ENCODE measurements around the gene RAB8B.

The RAB8B gene

DNA sequence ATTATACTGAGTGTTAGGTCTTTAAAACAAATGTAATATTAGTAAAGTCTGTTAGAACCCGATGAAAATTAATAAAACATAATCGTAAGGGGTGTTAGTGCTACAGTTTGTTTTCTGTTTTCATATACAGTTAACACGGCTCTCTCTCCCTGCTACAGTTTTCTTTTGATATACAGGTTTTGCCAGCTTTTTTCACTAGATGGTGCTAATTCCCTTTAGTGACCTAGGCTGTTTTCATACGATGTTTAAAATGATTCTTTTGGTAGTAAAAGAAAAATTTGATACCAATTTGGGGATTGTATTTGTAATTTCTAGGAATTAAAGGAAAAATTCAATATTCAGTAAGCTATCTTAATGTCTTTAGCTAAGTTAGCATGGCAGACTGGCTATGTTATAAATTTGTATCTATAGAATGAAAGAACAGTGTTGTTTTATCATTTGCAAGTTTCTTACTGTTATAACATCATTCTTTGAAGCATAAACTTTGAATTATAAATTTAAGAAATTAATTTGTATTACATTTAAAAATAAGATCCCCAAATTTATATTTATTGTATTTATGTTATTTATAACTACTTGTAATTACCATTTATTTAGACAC is 99.5 kb downstream of the RAB8B start:
- H3K4me3 ChIP-seq (ENCODE audit: low read depth, low read length) = no peak overlapping the region
- TF ChIP-seq, protein P1, sequence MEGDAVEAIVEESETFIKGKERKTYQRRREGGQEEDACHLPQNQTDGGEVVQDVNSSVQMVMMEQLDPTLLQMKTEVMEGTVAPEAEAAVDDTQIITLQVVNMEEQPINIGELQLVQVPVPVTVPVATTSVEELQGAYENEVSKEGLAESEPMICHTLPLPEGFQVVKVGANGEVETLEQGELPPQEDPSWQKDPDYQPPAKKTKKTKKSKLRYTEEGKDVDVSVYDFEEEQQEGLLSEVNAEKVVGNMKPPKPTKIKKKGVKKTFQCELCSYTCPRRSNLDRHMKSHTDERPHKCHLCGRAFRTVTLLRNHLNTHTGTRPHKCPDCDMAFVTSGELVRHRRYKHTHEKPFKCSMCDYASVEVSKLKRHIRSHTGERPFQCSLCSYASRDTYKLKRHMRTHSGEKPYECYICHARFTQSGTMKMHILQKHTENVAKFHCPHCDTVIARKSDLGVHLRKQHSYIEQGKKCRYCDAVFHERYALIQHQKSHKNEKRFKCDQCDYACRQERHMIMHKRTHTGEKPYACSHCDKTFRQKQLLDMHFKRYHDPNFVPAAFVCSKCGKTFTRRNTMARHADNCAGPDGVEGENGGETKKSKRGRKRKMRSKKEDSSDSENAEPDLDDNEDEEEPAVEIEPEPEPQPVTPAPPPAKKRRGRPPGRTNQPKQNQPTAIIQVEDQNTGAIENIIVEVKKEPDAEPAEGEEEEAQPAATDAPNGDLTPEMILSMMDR (IDR thresholded peaks at IDR 0.05; ENCODE audit: low read depth, low read length) = no peak

DNA sequence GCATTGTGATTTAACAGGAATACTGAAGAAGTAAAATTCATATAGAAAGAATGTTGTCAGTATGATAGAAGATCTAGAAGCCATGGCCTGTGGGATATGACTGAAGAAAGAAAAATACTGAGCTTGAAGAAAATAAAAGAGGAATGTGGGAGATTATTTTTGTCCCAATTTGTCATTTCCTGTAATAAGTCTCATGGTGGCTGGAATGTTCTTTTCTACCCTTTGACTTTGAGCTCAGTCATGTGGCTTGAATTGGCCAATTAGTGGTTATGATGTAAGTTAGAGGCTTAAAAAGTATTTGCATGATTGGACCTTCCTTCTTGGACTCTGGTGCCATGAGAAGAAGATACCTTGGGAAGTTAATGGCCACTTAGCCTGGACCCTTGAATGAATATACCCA is 102.1 kb downstream of the RAB8B start:
- H3K4me3 ChIP-seq (ENCODE audit: low read depth, low read length) = no peak overlapping the region
- TF ChIP-seq, protein P1 (IDR thresholded peaks at IDR 0.05; ENCODE audit: low read depth, low read length) = no peak

- TF ChIP-seq, protein P1 (IDR thresholded peaks at IDR 0.05; ENCODE audit: low read depth, low read length) = no peak
- no peak overlapping the region for H3K4me3 ChIP-seq (ENCODE audit: low read depth, low read length)
Measured at GRCh38 chr15:63292241-63292640, 102.8 kb downstream of the RAB8B start.

DNA sequence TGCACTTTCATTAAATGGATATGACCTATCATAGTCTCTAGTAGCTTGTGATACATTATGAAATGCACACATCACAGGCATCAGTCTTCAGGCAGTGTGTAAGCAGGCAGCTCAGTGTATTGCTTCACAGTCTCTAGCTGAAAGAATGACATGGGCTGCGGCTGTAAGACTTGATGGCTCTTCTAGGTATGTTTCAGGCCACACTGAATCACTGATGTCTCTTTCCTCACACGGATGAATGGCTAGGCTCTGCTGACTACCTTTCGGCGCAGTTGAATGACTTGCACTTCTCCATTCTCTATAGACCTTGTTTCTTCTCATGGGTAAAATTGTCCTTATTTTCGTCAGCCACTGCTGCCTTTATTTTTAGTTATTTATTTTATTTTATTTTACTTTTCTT is 103.4 kb downstream of the RAB8B start:
- no peak overlapping the region for H3K4me3 ChIP-seq (ENCODE audit: low read depth, low read length)
- TF ChIP-seq, protein P1 (IDR thresholded peaks at IDR 0.05; ENCODE audit: low read depth, low read length) = no peak

GRCh38 chr15:63294359-63294758 is 105.0 kb downstream of the RAB8B start:
- no peak overlapping the region for H3K4me3 ChIP-seq (ENCODE audit: low read depth, low read length)
- TF ChIP-seq, protein P1 (IDR thresholded peaks at IDR 0.05; ENCODE audit: low read depth, low read length) = no peak

GRCh38 chr15:63295341-63295740 is 105.9 kb downstream of the RAB8B start:
- TF ChIP-seq, protein P1 (IDR thresholded peaks at IDR 0.05; ENCODE audit: low read depth, low read length) = no peak
- no peak overlapping the region for H3K4me3 ChIP-seq (ENCODE audit: low read depth, low read length)

GRCh38 chr15:63296195-63296594 is 106.8 kb downstream of the RAB8B start:
- TF ChIP-seq, protein P1 (IDR thresholded peaks at IDR 0.05; ENCODE audit: low read depth, low read length) = no peak

More at GRCh38 chr15:63296195-63296594, 106.8 kb downstream of the RAB8B start:
- no peak overlapping the region for H3K4me3 ChIP-seq (ENCODE audit: low read depth, low read length)
